ENCODE data around the gene MVB12A.

Gene MVB12A

DNA sequence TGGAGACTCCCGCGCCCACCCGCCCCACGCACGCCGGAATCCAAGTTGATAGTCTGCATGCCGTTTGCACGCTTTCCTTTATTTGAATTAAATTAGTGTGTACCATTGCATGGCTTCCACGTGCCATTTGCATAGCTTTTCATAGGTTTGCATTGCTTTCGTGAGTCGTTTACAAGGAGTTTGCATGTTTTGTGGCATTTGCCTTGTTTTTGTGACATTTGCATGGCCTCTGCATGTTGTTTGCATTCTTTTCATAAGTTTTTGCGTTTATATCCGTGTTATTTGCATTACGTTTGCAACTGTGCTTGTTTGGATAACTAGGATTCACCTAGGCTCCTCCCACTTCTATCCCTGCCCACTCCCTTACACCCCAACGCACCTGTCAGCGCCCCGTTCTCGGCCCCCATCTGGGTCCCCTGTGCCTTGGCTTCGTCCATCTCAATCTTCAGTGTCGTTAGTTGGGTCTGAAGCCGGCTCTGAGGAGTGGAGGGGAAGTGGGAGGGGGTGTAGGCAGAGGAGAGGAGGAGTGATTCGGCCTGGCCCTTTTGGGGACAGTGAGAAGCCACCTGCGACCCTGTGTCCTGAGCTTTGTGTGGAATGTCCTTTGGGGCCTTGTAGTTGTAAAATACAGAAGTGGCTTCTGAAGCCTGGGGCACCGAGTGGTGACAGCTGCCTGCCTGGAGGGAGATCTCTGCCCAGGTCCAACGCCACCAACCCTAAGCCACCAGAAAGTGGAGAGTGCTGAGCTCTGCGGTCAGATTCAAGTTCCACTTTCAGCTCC is 28.3 kb upstream of the MVB12A start:
- no peak overlapping the region for H3K27ac ChIP-seq (ENCODE audit: low read length)
- H3K9ac ChIP-seq (ENCODE audit: low read depth, low read length): peak overlapping the region; percentile 30; the same call in 1 of the 2 replicates
- no peaks in the 10 kb centered on the region for H3K36me3 ChIP-seq (ENCODE audit: insufficient read depth, low read depth, low read length)
- H3K4me1 ChIP-seq (ENCODE audit: insufficient read depth, low read length): peaks cover 3% of the 10 kb centered on the region; the same call in 1 of the 2 replicates
- H3K9me3 ChIP-seq (ENCODE audit: insufficient read depth, low read depth, low read length): peaks cover 3% of the 10 kb centered on the region; the same call in 1 of the 2 replicates
- H3K27me3 ChIP-seq (ENCODE audit: insufficient read depth, low read length): peaks cover 7% of the 10 kb centered on the region; the same call in 1 of the 2 replicates
- H3K4me3 ChIP-seq (ENCODE audit: low read length): peak overlapping the region; percentile 83

DNA sequence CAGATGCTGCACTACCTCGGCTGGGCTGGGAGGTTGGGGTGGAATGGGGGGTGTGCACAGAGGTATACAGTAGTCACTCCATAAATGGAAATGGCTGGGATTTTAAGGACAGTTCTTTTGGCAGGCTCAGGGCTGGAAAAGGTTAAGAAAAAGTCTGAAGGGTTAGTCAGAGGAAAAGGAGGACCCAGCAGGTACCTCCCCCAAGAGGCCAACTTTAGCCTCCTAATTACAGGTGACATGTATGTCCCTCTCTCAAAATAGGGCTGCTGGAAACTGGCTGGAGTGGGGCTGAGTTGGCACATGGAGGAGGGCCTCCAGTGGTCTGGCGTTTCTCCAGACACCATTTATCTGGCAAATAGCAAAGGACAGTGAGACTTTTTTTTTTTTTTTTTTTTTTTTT is 26.8 kb upstream of the MVB12A start:
- Histone ChIP-seq H3K36me3 (ENCODE audit: insufficient read depth, low read depth, low read length) (no peaks in the 10 kb centered on the region), H3K27me3 (ENCODE audit: insufficient read depth, low read length) (peaks cover 7% of the 10 kb centered on the region; the same call in 1 of the 2 replicates), H3K9me3 (ENCODE audit: insufficient read depth, low read depth, low read length) (peaks cover 3% of the 10 kb centered on the region; the same call in 1 of the 2 replicates), H3K4me1 (ENCODE audit: insufficient read depth, low read length) (peaks cover 3% of the 10 kb centered on the region; the same call in 1 of the 2 replicates), H3K9ac (ENCODE audit: low read depth, low read length) (no peak overlapping the region), H3K4me3 (ENCODE audit: low read length) (no peak overlapping the region), H3K27ac (ENCODE audit: low read length) (no peak overlapping the region)

DNA sequence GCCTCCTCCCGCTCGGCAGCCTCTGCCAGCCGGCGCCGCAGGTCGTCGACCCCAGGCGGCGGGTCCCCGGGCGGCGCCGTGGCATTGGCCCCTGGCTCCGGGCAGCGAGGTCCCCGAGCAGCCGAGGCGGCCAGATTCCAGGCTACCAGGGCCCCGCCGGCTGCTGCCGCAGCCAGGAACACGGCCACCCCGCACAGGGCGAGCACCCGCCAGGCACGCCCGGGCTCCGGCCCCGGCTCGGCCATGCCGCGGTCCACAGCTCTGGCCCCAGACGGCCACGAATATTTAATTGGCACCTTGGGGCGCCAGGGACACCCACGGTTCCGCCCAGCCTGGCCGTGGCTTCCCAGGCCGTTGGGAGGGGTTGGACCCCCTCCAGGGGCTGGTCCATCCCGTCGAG is 25.9 kb upstream of the MVB12A start, which contains the start of gene CCDC194:
Gene CCDC194 (minus strand): TSS at position 283 of the 400 bp plus-strand sequence. CDS start 38 bp downstream, at position 245.
- H3K27ac ChIP-seq (ENCODE audit: low read length): no peak within 1 kb of the TSS
- H3K27me3 ChIP-seq (ENCODE audit: insufficient read depth, low read length): peaks cover 7% of the 10 kb centered on the region; the same call in 1 of the 2 replicates
- no peak within 1 kb of the TSS for H3K4me3 ChIP-seq (ENCODE audit: low read length)
- H3K9me3 ChIP-seq (ENCODE audit: insufficient read depth, low read depth, low read length): peaks cover 3% of the 10 kb centered on the region; the same call in 1 of the 2 replicates
- no peak within 1 kb of the TSS for H3K9ac ChIP-seq (ENCODE audit: low read depth, low read length)
- H3K36me3 ChIP-seq (ENCODE audit: insufficient read depth, low read depth, low read length): no peaks in the 10 kb centered on the region
- H3K4me1 ChIP-seq (ENCODE audit: insufficient read depth, low read length): peaks cover 3% of the 10 kb centered on the region; the same call in 1 of the 2 replicates

DNA sequence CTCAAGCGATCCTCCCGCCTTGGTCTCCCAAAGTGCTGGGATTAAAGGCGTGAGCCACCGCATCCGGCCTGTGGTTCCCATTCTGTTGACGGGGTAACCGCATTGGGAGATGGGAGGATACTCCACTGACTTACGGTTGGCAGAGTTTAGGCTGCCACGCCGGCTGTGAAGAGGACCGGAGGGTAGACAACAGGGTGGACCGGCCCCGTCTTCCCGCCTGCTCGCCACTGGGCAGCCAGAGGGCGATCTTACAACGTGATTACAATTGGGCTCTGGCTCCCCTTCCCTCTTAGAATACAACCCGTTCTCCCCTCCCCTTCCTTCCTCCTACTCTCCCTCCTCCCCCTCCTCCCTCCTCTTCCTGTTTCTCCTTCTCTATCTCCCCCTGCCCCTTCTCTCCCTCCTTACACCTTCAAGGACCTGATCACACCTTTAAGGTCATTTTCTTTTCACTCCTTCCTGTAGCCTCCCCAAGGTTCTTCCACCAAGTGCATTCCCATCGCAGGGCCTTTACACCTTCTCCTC is 24.9 kb upstream of the MVB12A start:
- Histone ChIP-seq H3K4me3 (ENCODE audit: low read length) (no peak overlapping the region), H3K36me3 (ENCODE audit: insufficient read depth, low read depth, low read length) (no peaks in the 10 kb centered on the region), H3K27me3 (ENCODE audit: insufficient read depth, low read length) (peaks cover 3% of the 10 kb centered on the region; the same call in 1 of the 2 replicates), H3K27ac (ENCODE audit: low read length) (peak overlapping the region; percentile 76), H3K9ac (ENCODE audit: low read depth, low read length) (peak overlapping the region; percentile 39; the same call in 1 of the 2 replicates), H3K4me1 (ENCODE audit: insufficient read depth, low read length) (peaks cover 3% of the 10 kb centered on the region; the same call in 1 of the 2 replicates), H3K9me3 (ENCODE audit: insufficient read depth, low read depth, low read length) (no peaks in the 10 kb centered on the region)

DNA sequence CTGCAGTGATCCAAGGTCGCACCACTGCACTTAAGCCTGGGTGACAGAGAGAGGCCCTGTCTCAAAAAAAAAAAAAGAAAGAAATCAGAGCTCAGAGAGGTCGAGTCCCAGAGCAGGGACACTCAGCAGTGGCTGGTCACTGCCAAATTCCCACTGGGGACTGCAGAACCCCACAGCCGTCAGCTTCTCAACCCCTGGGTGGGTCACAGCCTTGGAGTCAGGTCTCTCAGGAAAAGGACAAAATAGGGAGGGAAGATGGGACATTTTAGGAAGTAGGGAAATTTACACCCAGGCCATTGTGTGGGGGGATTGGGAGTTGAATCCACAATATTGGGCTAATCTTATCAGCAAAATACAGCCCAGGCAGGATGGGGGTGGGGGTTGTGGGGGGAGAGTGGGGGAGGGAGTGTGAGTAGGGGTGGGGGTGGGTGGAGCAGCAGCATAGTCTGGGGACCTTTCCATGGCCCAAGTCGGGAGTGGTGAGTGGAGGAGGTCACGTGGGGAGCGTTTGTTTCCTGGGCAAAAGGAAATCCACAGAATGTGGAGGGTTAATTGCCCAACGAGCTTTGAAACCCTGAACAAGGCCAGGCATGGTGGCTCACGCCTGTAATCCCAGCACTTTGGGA is 20.8 kb upstream of the MVB12A start:
- no peak overlapping the region for H3K27ac ChIP-seq (ENCODE audit: low read length)
- H3K9me3 ChIP-seq (ENCODE audit: insufficient read depth, low read depth, low read length): no peaks in the 10 kb centered on the region
- H3K27me3 ChIP-seq (ENCODE audit: insufficient read depth, low read length): no peaks in the 10 kb centered on the region
- peaks cover 7% of the 10 kb centered on the region for H3K36me3 ChIP-seq (ENCODE audit: insufficient read depth, low read depth, low read length)
- peaks cover 6% of the 10 kb centered on the region; the same call in 1 of the 2 replicates for H3K4me1 ChIP-seq (ENCODE audit: insufficient read depth, low read length)
- no peak overlapping the region for H3K9ac ChIP-seq (ENCODE audit: low read depth, low read length)
- H3K4me3 ChIP-seq (ENCODE audit: low read length): no peak overlapping the region

DNA sequence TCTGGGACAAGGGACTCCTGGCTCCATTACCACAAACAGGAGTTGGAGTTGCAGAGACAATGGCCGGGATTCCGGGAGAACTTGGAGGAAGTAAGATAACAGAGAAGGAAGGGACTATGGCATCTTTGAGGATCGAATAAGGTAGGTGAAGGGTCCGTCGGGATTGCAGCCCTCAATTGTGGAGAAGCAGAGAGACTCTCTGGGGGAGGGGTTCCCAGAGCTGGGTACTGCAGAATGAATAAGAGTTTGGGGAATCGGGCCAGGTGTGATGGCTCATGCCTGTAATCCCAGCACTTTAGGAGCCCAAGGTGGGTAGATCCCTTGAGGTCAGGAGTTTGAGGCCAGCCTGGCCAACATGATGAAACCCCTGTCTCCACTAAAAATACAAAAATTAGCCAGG is 18.2 kb upstream of the MVB12A start:
- Histone ChIP-seq H3K36me3 (ENCODE audit: insufficient read depth, low read depth, low read length) (peaks cover 7% of the 10 kb centered on the region), H3K9me3 (ENCODE audit: insufficient read depth, low read depth, low read length) (no peaks in the 10 kb centered on the region), H3K4me3 (ENCODE audit: low read length) (no peak overlapping the region)

DNA sequence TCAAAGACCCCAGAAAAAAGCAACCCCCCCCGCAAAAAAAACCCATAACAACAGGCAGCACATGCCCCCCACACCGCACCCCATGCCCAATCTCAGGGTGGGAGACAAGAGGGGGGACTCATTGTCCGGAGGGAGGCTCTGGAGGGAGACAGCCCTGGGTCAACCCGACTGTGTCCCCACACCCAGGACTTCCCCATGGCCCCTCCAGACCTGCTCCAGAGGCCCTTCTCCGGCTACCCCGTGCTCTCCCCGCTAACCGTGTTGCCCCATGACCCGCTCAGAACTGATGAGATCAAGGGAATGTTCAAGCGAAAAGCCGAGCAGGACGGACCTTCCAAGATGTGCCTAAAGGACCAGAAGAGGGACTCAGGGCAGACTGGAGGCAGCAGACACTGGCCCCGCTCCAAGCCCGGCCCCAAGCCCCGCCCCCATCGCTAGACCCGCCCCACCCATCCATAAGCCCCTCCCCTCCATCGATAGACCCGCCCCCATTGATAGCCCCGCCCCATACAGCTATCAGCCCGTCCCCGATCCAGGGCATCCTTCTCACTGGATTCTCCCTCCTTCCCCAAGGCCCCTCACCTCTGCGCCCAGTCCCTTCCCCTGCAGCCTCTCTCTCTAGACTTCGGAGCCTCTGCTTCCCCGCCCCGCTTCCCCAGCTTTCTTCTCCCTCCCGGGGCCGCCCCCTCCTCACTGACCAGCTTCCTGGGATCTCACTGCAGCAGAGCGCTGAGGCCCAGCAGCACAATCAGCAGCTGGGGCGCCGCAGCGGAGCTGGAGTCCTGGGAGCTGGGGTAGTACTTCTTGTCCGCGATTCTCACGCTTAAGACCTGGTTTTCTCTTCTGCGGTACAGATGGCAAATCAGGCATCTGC is 16.6 kb upstream of the MVB12A start:
- peak overlapping the region; percentile 97 for H3K27ac ChIP-seq (ENCODE audit: low read length)
- H3K4me3 ChIP-seq (ENCODE audit: low read length): peak overlapping the region; percentile 83
- peak overlapping the region; percentile 87; the same call in 1 of the 2 replicates for H3K9ac ChIP-seq (ENCODE audit: low read depth, low read length)
- H3K9me3 ChIP-seq (ENCODE audit: insufficient read depth, low read depth, low read length): no peaks in the 10 kb centered on the region
- H3K27me3 ChIP-seq (ENCODE audit: insufficient read depth, low read length): no peaks in the 10 kb centered on the region
- H3K36me3 ChIP-seq (ENCODE audit: insufficient read depth, low read depth, low read length): peaks cover 7% of the 10 kb centered on the region
- peaks cover 11% of the 10 kb centered on the region; the same call in 1 of the 2 replicates for H3K4me1 ChIP-seq (ENCODE audit: insufficient read depth, low read length)

More for the DNA sequence above, 18.2 kb upstream of the MVB12A start:
- Histone ChIP-seq H3K4me1 (ENCODE audit: insufficient read depth, low read length) (peaks cover 8% of the 10 kb centered on the region; the same call in 1 of the 2 replicates), H3K27ac (ENCODE audit: low read length) (no peak overlapping the region), H3K27me3 (ENCODE audit: insufficient read depth, low read length) (no peaks in the 10 kb centered on the region), H3K9ac (ENCODE audit: low read depth, low read length) (no peak overlapping the region)

DNA sequence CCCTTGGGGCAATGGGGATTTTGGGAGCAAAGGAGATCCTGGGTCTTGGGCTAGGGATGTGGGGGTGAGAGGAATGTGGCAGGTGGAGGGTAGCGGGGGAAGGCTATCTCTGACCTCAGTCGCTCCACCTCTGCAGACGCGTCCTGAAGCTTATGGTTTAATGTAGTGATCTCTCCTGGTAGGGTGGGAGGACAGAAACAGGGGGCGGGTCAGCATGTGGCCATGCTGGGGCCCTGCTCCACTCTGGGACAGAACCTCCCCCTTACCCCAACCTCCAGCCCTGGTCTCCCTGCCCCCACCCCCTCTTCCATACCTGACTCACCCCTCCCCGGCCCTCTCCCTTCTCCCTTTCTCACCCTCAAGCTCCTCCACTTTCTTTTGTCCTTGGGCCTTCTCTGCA is 15.8 kb upstream of the MVB12A start:
- Histone ChIP-seq H3K4me3 (ENCODE audit: low read length) (peak overlapping the region; percentile 83), H3K27ac (ENCODE audit: low read length) (peak overlapping the region; percentile 97), H3K27me3 (ENCODE audit: insufficient read depth, low read length) (no peaks in the 10 kb centered on the region), H3K36me3 (ENCODE audit: insufficient read depth, low read depth, low read length) (peaks cover 7% of the 10 kb centered on the region), H3K4me1 (ENCODE audit: insufficient read depth, low read length) (peaks cover 11% of the 10 kb centered on the region; the same call in 1 of the 2 replicates), H3K9ac (ENCODE audit: low read depth, low read length) (peak overlapping the region; percentile 87), H3K9me3 (ENCODE audit: insufficient read depth, low read depth, low read length) (no peaks in the 10 kb centered on the region)

DNA sequence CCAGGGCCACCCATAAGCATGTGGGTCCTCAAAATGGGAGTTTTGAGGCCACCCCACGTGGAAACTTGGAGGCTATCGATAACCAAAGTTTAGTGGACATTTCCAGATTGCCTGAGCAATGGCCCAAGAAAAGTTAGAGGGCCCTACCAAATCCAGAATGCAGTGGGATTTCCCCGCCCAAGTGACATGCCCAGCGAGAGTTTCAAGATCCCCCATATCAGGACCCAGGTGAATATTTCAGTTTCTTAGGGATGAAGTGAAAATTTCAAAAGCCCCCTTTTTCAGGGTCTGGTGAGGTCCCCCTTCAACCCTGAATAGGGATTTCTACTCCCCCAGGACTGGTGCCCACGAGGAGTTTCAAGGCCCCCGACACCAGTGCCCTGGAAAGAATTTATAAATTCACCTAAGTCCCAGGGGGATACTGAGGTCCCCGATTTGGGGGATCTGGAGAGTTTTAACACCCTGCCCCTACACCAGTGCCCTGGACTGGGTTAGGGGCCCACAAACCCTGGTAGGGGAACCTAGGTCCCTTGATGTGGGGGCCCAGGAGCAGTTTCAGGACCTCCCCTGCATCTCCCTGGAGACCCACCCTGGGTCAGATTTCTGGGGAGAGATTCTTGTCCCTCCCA is 15.1 kb upstream of the MVB12A start:
- Histone ChIP-seq H3K4me1 (ENCODE audit: insufficient read depth, low read length) (peaks cover 11% of the 10 kb centered on the region; the same call in 1 of the 2 replicates), H3K4me3 (ENCODE audit: low read length) (peak overlapping the region; percentile 83), H3K36me3 (ENCODE audit: insufficient read depth, low read depth, low read length) (peaks cover 7% of the 10 kb centered on the region), H3K9ac (ENCODE audit: low read depth, low read length) (peak overlapping the region; percentile 87), H3K27me3 (ENCODE audit: insufficient read depth, low read length) (no peaks in the 10 kb centered on the region), H3K9me3 (ENCODE audit: insufficient read depth, low read depth, low read length) (no peaks in the 10 kb centered on the region), H3K27ac (ENCODE audit: low read length) (peak overlapping the region; percentile 97)

DNA sequence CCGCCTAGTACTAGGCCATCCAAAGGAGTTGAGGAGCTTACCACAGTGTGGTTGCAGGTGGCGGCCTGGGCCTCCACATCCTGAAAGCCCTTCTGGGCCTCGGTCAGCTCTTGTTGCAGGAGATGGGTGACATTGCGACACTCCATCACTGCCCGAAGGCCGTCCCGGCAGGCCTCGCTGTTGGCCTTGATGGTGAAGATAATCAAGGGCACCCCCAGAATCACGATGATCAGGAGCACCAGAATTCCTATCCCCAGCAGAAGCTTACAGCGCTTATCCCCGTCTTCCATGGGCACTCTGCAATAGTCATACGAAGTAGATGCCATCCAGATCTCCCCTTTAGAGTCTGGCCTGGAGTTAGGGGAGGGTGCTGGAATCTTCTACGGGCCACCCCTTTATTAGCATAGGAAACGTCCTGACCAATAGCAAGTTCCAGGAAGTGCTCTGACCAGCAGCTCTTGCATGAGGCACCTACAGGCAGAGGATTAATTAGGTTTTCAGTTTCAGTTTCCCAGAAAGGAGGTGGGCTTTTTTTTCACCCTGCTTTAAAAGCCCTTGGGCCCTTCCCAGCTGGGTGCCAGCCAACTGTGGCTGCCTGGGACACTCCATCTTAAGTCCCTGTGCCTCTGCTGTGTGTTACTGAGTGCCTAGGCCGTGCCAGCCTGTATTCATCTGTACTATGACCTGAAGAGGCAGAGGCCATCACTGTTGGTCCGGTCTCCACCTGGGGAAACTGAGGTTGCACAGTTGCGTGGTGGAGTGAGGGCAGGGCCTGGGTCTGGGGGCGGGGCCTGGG is 14.4 kb upstream of the MVB12A start, which contains the start of gene BST2:
Gene BST2 (minus strand): TSS at position 381 of the 796 bp plus-strand sequence. CDS start 55 bp downstream, at position 326.
- Histone ChIP-seq H3K27ac (ENCODE audit: low read length) (peak within 1 kb of the TSS; percentile 97), H3K36me3 (ENCODE audit: insufficient read depth, low read depth, low read length) (peaks cover 7% of the 10 kb centered on the region), H3K9ac (ENCODE audit: low read depth, low read length) (peak within 1 kb of the TSS; percentile 87), H3K4me1 (ENCODE audit: insufficient read depth, low read length) (peaks cover 11% of the 10 kb centered on the region; the same call in 1 of the 2 replicates), H3K4me3 (ENCODE audit: low read length) (peak within 1 kb of the TSS; percentile 83), H3K9me3 (ENCODE audit: insufficient read depth, low read depth, low read length) (no peaks in the 10 kb centered on the region), H3K27me3 (ENCODE audit: insufficient read depth, low read length) (no peaks in the 10 kb centered on the region)

Data from iPS-20b (cell line).